ENCODE data around the gene MRPS6. TPM values are rescaled to one million over a fixed set of nuclear protein-coding genes. Genes with fewer than 3 reads are reported as not detected.

The MRPS6 gene
- total and polyA plus RNA-seq, 3 experiments from 2014 or later, result 134 to 163 (median 136) TPM

DNA sequence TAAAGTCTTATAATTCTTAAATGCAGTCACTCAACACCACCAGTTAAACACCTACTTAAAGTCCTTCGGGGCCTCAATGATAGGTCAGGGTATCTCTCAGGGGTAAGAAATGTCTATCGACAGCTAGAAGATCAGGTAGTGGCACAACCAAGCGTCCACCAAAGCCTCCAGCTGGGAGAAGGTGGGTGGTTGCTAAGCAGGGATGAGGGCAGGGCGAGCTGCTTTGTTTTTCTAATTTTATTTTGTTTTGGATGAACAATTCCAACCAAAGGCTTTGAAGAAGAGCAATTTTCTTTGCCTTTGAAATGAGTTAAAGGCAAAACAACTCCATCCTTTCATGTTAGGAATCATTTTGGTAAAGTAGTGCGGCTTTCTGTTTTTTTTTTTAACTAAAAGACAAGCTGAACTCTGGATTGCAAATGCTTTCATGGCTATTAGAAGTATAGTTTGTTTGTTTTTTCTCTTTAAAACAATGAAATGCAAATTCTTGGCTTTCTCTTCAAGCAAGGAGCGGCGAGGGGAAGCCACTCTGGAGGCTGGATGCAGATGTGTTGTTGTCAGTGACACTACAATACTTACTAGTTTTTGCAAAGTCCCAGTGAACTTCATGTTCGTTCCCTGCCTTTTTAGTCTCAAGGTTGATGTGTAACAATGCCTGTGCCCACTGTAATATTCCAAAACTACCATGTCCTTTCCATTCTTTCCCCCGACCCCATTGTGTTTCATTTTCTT lies 106.0 kb downstream of the MRPS6 start:
- H3K9me3 ChIP-seq (ENCODE audit: low read length), result no peaks in the 10 kb centered on the region
- H3K36me3 ChIP-seq (ENCODE audit: insufficient read depth, low read length), result no peaks in the 10 kb centered on the region
- DNase-seq, result no peak
- H3K4me1 ChIP-seq (ENCODE audit: insufficient read depth, low read length), result no peaks in the 10 kb centered on the region
- Mint-ChIP-seq H3K27me3 (peaks cover 0 to 2% of the 10 kb centered on the region in 2 donors), H3K9me3 (peaks cover 9 to 25% (median 16%) of the 10 kb centered on the region in 5 donors), H3K36me3 (peaks cover 0 to 48% (median 2%) of the 10 kb centered on the region in 3 donors), H3K4me3 (no peak overlapping the region), H3K4me1 (no peaks in the 10 kb centered on the region), H3K27ac (peak overlapping the region in 1 of 8 donors; percentile 19)
- no peaks in the 10 kb centered on the region for H3K27me3 ChIP-seq (ENCODE audit: insufficient read depth, low read length, poor library complexity, severe bottlenecking)
- no peak overlapping the region for H3K4me3 ChIP-seq (ENCODE audit: low read length)
- no peak overlapping the region for H3K27ac ChIP-seq (ENCODE audit: low read depth, low read length)
- ChIA-PET CTCF (no interaction called here), POLR2A (no interaction called here)

DNA sequence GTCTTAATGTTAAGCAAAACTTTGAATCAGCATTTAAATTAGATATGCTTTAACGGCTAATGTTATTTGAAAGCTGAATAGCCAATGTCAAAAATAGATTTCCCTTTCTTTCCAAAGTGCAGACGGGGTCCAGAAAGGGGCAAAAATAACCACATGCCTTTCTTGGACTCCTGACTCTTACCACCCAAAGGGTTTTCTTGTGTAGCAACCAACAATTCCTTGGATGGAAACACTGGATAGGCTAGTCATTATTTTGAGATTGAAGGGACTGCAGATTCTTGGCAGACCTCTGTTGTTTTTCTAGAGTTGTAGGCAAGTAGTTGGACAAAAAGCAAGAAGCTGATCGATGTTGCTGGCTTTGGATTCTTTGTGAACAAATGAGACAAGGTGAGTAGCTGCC lies 107.0 kb downstream of the MRPS6 start:
- H3K27me3 Mint-ChIP-seq, result peaks cover 0 to 2% of the 10 kb centered on the region in 2 donors
- DNase-seq, result no peak
- Histone ChIP-seq H3K36me3 (ENCODE audit: insufficient read depth, low read length) (no peaks in the 10 kb centered on the region), H3K27me3 (ENCODE audit: insufficient read depth, low read length, poor library complexity, severe bottlenecking) (no peaks in the 10 kb centered on the region), H3K4me1 (ENCODE audit: insufficient read depth, low read length) (no peaks in the 10 kb centered on the region), H3K4me3 (ENCODE audit: low read length) (no peak overlapping the region), H3K27ac (ENCODE audit: low read depth, low read length) (no peak overlapping the region), H3K9me3 (ENCODE audit: low read length) (no peaks in the 10 kb centered on the region)
- H3K4me1 Mint-ChIP-seq, result no peaks in the 10 kb centered on the region
- H3K36me3 Mint-ChIP-seq, result peaks cover 0 to 38% (median 2%) of the 10 kb centered on the region in 3 donors
- H3K9me3 Mint-ChIP-seq, result peaks cover 4 to 16% (median 9%) of the 10 kb centered on the region in 5 donors
- POLR2A ChIA-PET, result no interaction called here
- no peak overlapping the region for H3K4me3 Mint-ChIP-seq
- no peak overlapping the region for H3K27ac Mint-ChIP-seq
- CTCF ChIA-PET, result no interaction called here

DNA sequence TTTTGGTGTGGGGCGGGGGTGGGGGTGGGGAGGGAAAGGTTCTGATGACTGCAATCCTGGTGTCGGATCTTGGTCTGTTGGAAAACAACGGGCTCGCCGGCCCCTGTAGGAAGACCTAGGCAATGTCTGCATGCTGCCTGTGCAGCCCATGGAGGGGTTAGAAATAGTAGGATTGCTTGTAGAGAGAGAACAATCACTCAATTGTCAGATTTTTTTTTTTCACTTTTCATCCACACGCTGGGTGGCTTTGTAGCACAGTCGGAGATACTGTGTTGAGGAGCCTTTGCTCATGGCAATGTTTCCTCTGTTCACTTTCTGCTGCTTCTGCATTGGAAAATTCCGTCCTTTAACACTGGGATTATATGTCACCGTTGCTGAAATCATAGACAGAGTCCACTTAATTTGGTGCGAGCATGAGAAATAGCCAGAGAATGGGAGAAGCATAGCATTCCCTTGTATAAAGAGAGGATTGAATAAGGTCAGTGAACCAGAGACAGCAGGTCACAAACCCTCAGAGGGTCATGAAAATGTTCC lies 107.5 kb downstream of the MRPS6 start:
- no peak for DNase-seq
- Mint-ChIP-seq H3K4me3 (no peak overlapping the region), H3K36me3 (peaks cover 0 to 33% (median 2%) of the 10 kb centered on the region in 3 donors), H3K4me1 (no peaks in the 10 kb centered on the region), H3K27ac (no peak overlapping the region), H3K27me3 (peaks cover 0 to 2% of the 10 kb centered on the region in 2 donors), H3K9me3 (peaks cover 0 to 13% (median 9%) of the 10 kb centered on the region in 5 donors)
- ChIA-PET POLR2A (no interaction called here), CTCF (no interaction called here)
- no peaks in the 10 kb centered on the region for H3K36me3 ChIP-seq (ENCODE audit: insufficient read depth, low read length)
- H3K9me3 ChIP-seq (ENCODE audit: low read length), result no peaks in the 10 kb centered on the region
- no peaks in the 10 kb centered on the region for H3K4me1 ChIP-seq (ENCODE audit: insufficient read depth, low read length)
- H3K27ac ChIP-seq (ENCODE audit: low read depth, low read length), result no peak overlapping the region
- no peaks in the 10 kb centered on the region for H3K27me3 ChIP-seq (ENCODE audit: insufficient read depth, low read length, poor library complexity, severe bottlenecking)
- no peak overlapping the region for H3K4me3 ChIP-seq (ENCODE audit: low read length)

DNA sequence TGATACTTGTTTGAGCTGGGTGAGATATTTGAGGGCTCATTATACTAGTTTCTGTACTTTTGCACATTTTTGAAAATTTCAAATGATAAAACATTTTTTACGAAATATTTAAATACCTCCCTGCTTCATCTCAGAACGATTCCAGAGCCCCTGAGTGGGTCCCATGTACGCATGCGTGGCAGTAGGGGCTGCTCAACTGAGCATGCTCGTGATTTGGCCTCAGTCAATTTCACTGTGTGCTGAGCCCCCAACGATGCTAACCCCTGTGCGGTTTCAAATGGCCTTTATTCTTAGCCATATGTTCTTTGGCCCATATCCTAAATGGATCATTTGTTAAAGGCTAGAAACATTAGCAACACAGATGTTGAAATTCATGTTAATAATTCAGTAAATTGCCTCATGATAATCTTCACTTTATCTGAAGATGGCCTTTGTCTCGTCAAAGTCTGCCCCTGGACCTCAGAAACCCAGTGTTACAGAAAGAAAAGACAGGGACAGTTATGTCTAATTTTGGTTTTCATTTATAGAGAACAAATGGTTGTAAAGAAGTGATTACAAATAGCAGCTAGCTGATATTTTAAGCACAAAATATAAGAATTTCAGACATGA lies 108.2 kb downstream of the MRPS6 start:
- Histone ChIP-seq H3K36me3 (ENCODE audit: insufficient read depth, low read length) (no peaks in the 10 kb centered on the region), H3K4me1 (ENCODE audit: insufficient read depth, low read length) (no peaks in the 10 kb centered on the region), H3K27me3 (ENCODE audit: insufficient read depth, low read length, poor library complexity, severe bottlenecking) (no peaks in the 10 kb centered on the region), H3K4me3 (ENCODE audit: low read length) (no peak overlapping the region), H3K9me3 (ENCODE audit: low read length) (no peaks in the 10 kb centered on the region), H3K27ac (ENCODE audit: low read depth, low read length) (no peak overlapping the region)
- no peak for DNase-seq
- no peaks in the 10 kb centered on the region for H3K4me1 Mint-ChIP-seq
- H3K27ac Mint-ChIP-seq, result no peak overlapping the region
- ChIA-PET POLR2A (no interaction called here), CTCF (no interaction called here)
- peaks cover 0 to 2% of the 10 kb centered on the region in 2 donors for H3K27me3 Mint-ChIP-seq
- peaks cover 0 to 29% (median 2%) of the 10 kb centered on the region in 3 donors for H3K36me3 Mint-ChIP-seq
- H3K9me3 Mint-ChIP-seq, result peaks cover 0 to 9% (median 7%) of the 10 kb centered on the region in 5 donors
- no peak overlapping the region for H3K4me3 Mint-ChIP-seq

DNA sequence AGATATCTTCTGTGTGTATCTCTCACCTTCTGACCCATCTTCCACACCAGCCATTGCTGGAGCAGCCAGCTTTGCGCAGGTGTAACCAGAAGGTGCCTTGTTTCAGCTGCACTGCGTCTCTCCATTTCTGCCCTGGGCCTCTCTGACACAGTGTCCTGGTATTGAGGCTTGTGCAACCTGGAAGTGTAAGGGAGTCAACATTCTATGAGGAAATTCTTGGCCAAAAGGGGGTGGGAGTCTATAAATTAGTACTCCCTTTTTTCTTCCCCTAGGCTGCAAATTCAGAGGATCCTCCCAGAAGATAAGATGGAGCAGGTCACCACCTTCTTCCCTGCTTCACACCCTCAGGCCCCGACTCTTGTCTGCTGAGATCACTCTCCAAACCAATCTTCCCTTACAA lies 109.1 kb downstream of the MRPS6 start:
- no peaks in the 10 kb centered on the region for H3K9me3 ChIP-seq (ENCODE audit: low read length)
- POLR2A ChIA-PET, result no interaction called here
- H3K27ac Mint-ChIP-seq, result peak overlapping the region in 1 of 8 donors; percentile 50
- CTCF ChIA-PET, result no interaction called here
- no peaks in the 10 kb centered on the region for H3K36me3 ChIP-seq (ENCODE audit: insufficient read depth, low read length)
- H3K27me3 Mint-ChIP-seq, result peaks cover 0 to 2% of the 10 kb centered on the region in 2 donors
- peaks cover 0 to 20% (median 2%) of the 10 kb centered on the region in 3 donors for H3K36me3 Mint-ChIP-seq
- no peak overlapping the region for H3K27ac ChIP-seq (ENCODE audit: low read depth, low read length)
- no peaks in the 10 kb centered on the region for H3K4me1 Mint-ChIP-seq
- H3K4me1 ChIP-seq (ENCODE audit: insufficient read depth, low read length), result no peaks in the 10 kb centered on the region
- DNase-seq, result no peak
- no peak overlapping the region for H3K4me3 Mint-ChIP-seq
- H3K4me3 ChIP-seq (ENCODE audit: low read length), result no peak overlapping the region
- H3K27me3 ChIP-seq (ENCODE audit: insufficient read depth, low read length, poor library complexity, severe bottlenecking), result no peaks in the 10 kb centered on the region
- peaks cover 0 to 4% (median 2%) of the 10 kb centered on the region in 5 donors for H3K9me3 Mint-ChIP-seq

DNA sequence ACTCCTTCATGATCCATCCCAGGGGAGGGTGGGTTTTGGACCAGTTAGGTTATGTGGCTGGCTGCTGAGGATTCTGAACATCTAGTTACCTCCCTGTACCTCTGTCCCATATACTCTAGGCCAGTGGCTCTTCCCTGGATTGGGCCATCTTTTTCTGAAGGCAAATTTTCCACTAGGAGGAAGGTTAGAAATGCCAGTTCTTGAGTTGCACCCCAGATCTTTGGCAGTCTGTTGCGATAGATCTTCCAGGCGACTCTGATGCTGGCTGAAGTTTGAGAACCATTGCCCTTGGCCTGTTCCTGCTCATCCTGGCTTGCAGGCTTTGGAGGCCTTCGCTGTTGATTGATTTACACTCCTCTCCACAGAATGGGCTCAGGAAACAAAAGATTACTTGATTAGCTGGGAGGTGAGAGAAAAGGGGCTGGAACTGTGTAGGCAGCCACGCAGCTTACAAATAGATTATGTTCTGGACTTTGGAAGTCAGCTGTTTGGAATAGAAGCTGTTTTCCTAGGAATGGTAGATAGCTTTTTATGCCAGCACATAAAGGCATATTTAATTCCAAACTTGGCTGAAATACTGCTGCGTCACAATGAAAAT lies 110.1 kb downstream of the MRPS6 start:
- ChIA-PET POLR2A (no interaction called here), CTCF (no interaction called here)
- Mint-ChIP-seq H3K36me3 (peaks cover 0 to 13% (median 2%) of the 10 kb centered on the region in 3 donors), H3K27me3 (peaks cover 0 to 2% of the 10 kb centered on the region in 2 donors), H3K4me3 (no peak overlapping the region), H3K27ac (no peak overlapping the region), H3K4me1 (no peaks in the 10 kb centered on the region), H3K9me3 (peaks cover 0 to 1% (median 0%) of the 10 kb centered on the region in 5 donors)
- H3K9me3 ChIP-seq (ENCODE audit: low read length), result no peaks in the 10 kb centered on the region
- H3K36me3 ChIP-seq (ENCODE audit: insufficient read depth, low read length), result no peaks in the 10 kb centered on the region
- no peak overlapping the region for H3K4me3 ChIP-seq (ENCODE audit: low read length)
- no peak for DNase-seq
- no peaks in the 10 kb centered on the region for H3K4me1 ChIP-seq (ENCODE audit: insufficient read depth, low read length)
- H3K27me3 ChIP-seq (ENCODE audit: insufficient read depth, low read length, poor library complexity, severe bottlenecking), result no peaks in the 10 kb centered on the region
- H3K27ac ChIP-seq (ENCODE audit: low read depth, low read length), result no peak overlapping the region

DNA sequence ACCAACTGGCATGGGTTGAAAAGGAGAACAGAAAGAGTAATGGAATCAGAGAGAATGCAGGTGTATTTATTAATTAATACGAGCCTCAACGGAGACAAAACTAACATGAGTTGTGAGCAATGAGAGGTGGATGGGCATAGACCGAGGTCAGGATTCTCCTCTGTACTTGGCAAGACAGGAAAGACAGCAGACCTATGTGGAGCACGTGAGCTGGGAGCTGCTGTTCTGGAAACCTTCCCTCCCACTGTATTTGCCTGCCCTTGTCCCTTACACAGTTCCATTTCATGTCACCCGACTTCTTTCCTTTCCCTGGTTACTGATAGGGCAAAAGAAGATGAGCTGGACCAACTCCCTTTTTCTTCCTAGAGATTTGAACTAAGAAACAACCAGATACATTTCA lies 110.9 kb downstream of the MRPS6 start:
- H3K27me3 Mint-ChIP-seq, result peaks cover 0 to 2% of the 10 kb centered on the region in 2 donors
- no peak overlapping the region for H3K4me3 Mint-ChIP-seq
- DNase-seq, result no peak
- no peaks in the 10 kb centered on the region for H3K4me1 ChIP-seq (ENCODE audit: insufficient read depth, low read length)
- no peaks in the 10 kb centered on the region for H3K4me1 Mint-ChIP-seq
- H3K36me3 ChIP-seq (ENCODE audit: insufficient read depth, low read length), result no peaks in the 10 kb centered on the region
- H3K9me3 Mint-ChIP-seq, result peaks cover 0 to 1% (median 0%) of the 10 kb centered on the region in 5 donors
- H3K27ac Mint-ChIP-seq, result peak overlapping the region in 1 of 8 donors; percentile 3
- ChIA-PET POLR2A (no interaction called here), CTCF (no interaction called here)
- no peaks in the 10 kb centered on the region for H3K9me3 ChIP-seq (ENCODE audit: low read length)
- H3K36me3 Mint-ChIP-seq, result peaks cover 0 to 8% (median 2%) of the 10 kb centered on the region in 3 donors
- no peaks in the 10 kb centered on the region for H3K27me3 ChIP-seq (ENCODE audit: insufficient read depth, low read length, poor library complexity, severe bottlenecking)
- no peak overlapping the region for H3K27ac ChIP-seq (ENCODE audit: low read depth, low read length)
- H3K4me3 ChIP-seq (ENCODE audit: low read length), result no peak overlapping the region

Data from CD8-positive, alpha-beta memory T cell (primary cell).